ENCODE data around the gene GPC5.

GPC5 gene

GRCh38 chr13:92436924-92437323, 1038.5 kb downstream of the GPC5 start:
- Histone ChIP-seq H3K9me3 (ENCODE audit: low read length) (no peaks in the 10 kb centered on the region), H3K36me3 (ENCODE audit: insufficient read depth, low read length) (no peaks in the 10 kb centered on the region), H3K9me2 (ENCODE audit: low read depth, low read length) (no peaks in the 10 kb centered on the region), H3K4me1 (ENCODE audit: insufficient read depth, low read length, severe bottlenecking) (no peaks in the 10 kb centered on the region), H3K79me2 (ENCODE audit: insufficient read depth, low read length) (no peaks in the 10 kb centered on the region), H3K9ac (ENCODE audit: low read length) (no peak overlapping the region), H2AFZ (ENCODE audit: low read length) (no peak overlapping the region), H3K4me3 (ENCODE audit: low read depth, low read length, poor library complexity, severe bottlenecking) (no peak overlapping the region), H3K27ac (ENCODE audit: low read depth, low read length, poor library complexity, severe bottlenecking) (no peak overlapping the region), H3K4me2 (ENCODE audit: low read length) (no peak overlapping the region), H4K20me1 (ENCODE audit: insufficient read depth, low read length) (no peaks in the 10 kb centered on the region), H3F3A (ENCODE audit: insufficient read depth, low read length) (no peaks in the 10 kb centered on the region), H3K27me3 (ENCODE audit: insufficient read depth, low read length) (no peaks in the 10 kb centered on the region)
- TF ChIP-seq EZH2 (IDR thresholded peaks at IDR 0.05; ENCODE audit: borderline replicate concordance, low read length) (no peak), CTCF (IDR thresholded peaks at IDR 0.05; ENCODE audit: low read length) (no peak)

GRCh38 chr13:92444244-92444643, 1045.8 kb downstream of the GPC5 start:
- no peak overlapping the region for H3K4me3 ChIP-seq (ENCODE audit: low read depth, low read length, poor library complexity, severe bottlenecking)
- H3K27ac ChIP-seq (ENCODE audit: low read depth, low read length, poor library complexity, severe bottlenecking), result no peak overlapping the region
- no peaks in the 10 kb centered on the region for H3K9me3 ChIP-seq (ENCODE audit: low read length)
- no peaks in the 10 kb centered on the region for H3K79me2 ChIP-seq (ENCODE audit: insufficient read depth, low read length)
- H3F3A ChIP-seq (ENCODE audit: insufficient read depth, low read length), result no peaks in the 10 kb centered on the region
- no peak for TF ChIP-seq CTCF (IDR thresholded peaks at IDR 0.05; ENCODE audit: low read length)
- no peaks in the 10 kb centered on the region for H4K20me1 ChIP-seq (ENCODE audit: insufficient read depth, low read length)
- H3K9me2 ChIP-seq (ENCODE audit: low read depth, low read length), result no peaks in the 10 kb centered on the region
- no peak overlapping the region for H2AFZ ChIP-seq (ENCODE audit: low read length)
- H3K4me2 ChIP-seq (ENCODE audit: low read length), result no peak overlapping the region
- no peaks in the 10 kb centered on the region for H3K4me1 ChIP-seq (ENCODE audit: insufficient read depth, low read length, severe bottlenecking)
- H3K27me3 ChIP-seq (ENCODE audit: insufficient read depth, low read length), result no peaks in the 10 kb centered on the region
- no peaks in the 10 kb centered on the region for H3K36me3 ChIP-seq (ENCODE audit: insufficient read depth, low read length)
- H3K9ac ChIP-seq (ENCODE audit: low read length), result no peak overlapping the region

DNA sequence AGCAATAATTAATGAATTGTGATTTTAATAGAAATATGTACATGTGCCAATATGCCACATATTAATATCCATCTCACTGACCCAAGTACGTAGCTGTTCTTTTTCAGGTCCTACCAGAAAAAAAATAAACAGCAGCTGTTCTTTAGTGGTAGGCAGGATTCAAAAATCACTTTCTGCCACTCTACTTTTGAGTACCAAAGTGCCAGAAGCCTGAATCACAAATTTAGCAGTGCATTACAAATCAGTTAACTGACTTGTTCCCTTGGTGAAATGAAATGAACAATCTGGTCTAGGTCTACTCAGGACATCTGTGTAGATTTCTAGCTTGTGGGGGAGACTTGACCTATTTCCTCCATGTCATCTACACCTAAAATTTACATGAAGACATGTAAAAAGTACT, 1052.6 kb downstream of the GPC5 start:
- TF ChIP-seq EZH2 (IDR thresholded peaks at IDR 0.05; ENCODE audit: borderline replicate concordance, low read length), result no peak
- no peak for TF ChIP-seq CTCF (IDR thresholded peaks at IDR 0.05; ENCODE audit: low read length)
- Histone ChIP-seq H3K9me2 (ENCODE audit: low read depth, low read length) (no peaks in the 10 kb centered on the region), H3K27ac (ENCODE audit: low read depth, low read length, poor library complexity, severe bottlenecking) (no peak overlapping the region), H4K20me1 (ENCODE audit: insufficient read depth, low read length) (no peaks in the 10 kb centered on the region), H3K4me1 (ENCODE audit: insufficient read depth, low read length, severe bottlenecking) (no peaks in the 10 kb centered on the region), H3K36me3 (ENCODE audit: insufficient read depth, low read length) (no peaks in the 10 kb centered on the region), H3K4me3 (ENCODE audit: low read depth, low read length, poor library complexity, severe bottlenecking) (no peak overlapping the region), H3K9me3 (ENCODE audit: low read length) (no peaks in the 10 kb centered on the region), H3K79me2 (ENCODE audit: insufficient read depth, low read length) (no peaks in the 10 kb centered on the region), H2AFZ (ENCODE audit: low read length) (no peak overlapping the region), H3K27me3 (ENCODE audit: insufficient read depth, low read length) (no peaks in the 10 kb centered on the region), H3F3A (ENCODE audit: insufficient read depth, low read length) (no peaks in the 10 kb centered on the region), H3K4me2 (ENCODE audit: low read length) (no peak overlapping the region), H3K9ac (ENCODE audit: low read length) (no peak overlapping the region)

All from OCI-LY1 (cell line).